SK-N-SH treated with all-trans-retinoic acid at 6 μM for 48 hours (cell line): ENCODE data around the gene TMEM116.
"Not testable (repeated sequence)": the region's sequence is repeated elsewhere in the genome, so short reads cannot be mapped to it uniquely, and the experiment has no call there.

Experiments used
- ATAC-seq: fragments of 200-7000 bp; cut with Tn5 transposase; 3 replicates; pipeline ENCODE4 v1.9.1; 2020; ENCODE audit warnings: mild to moderate bottlenecking, moderate library complexity
- ARNTL ChIP-seq: fragments of 450-650 bp; formaldehyde crosslinking; IDR thresholded peaks from 2 replicates; pipeline ENCODE4 v1.5.0; 2020; ENCODE audit warnings: low read depth, mild to moderate bottlenecking, moderate library complexity, borderline replicate concordance
- BACH2 ChIP-seq: fragments of 250-450 bp; sonication (Bioruptor Pico); IDR thresholded peaks from 2 replicates; pipeline ENCODE4 v1.9.0; 2021; ENCODE audit warnings: mild to moderate bottlenecking, borderline replicate concordance
- CREB5 ChIP-seq: fragments of 250-450 bp; sonication (Bioruptor Pico); IDR thresholded peaks from 2 replicates; pipeline ENCODE4 v1.5.1; 2020; ENCODE audit warnings: low read depth, mild to moderate bottlenecking, moderate library complexity
- CSDC2 ChIP-seq: fragments of 250-450 bp; sonication (Bioruptor Pico); IDR thresholded peaks from 2 replicates; pipeline ENCODE4 v1.5.0; 2020; ENCODE audit warnings: mild to moderate bottlenecking, moderate library complexity
- CSRNP3 ChIP-seq: fragments of 250-450 bp; sonication (Bioruptor Pico); IDR thresholded peaks from 2 replicates; pipeline ENCODE4 v1.5.1; 2021; ENCODE audit warnings: mild to moderate bottlenecking, moderate library complexity
- ESRRG ChIP-seq: fragments of 250-450 bp; sonication (Bioruptor Pico); IDR thresholded peaks from 2 replicates; pipeline ENCODE4 v1.6.1; 2021; ENCODE audit warnings: mild to moderate bottlenecking
- GLIS3 ChIP-seq: fragments of 250-450 bp; sonication (Bioruptor Pico); IDR thresholded peaks from 2 replicates; pipeline ENCODE4 v1.5.0; 2020; ENCODE audit warnings: mild to moderate bottlenecking, moderate library complexity
- ISL1 ChIP-seq: fragments of 250-450 bp; sonication (Bioruptor Pico); IDR thresholded peaks from 2 replicates; pipeline ENCODE4 v2.1.2; 2022; ENCODE audit warnings: mild to moderate bottlenecking, moderate library complexity
- OSR1 ChIP-seq: fragments of 250-450 bp; sonication (Bioruptor Pico); IDR thresholded peaks from 2 replicates; pipeline ENCODE4 v1.8.0; 2022; ENCODE audit warnings: moderate library complexity, mild to moderate bottlenecking, inconsistent platforms
- POU6F1 ChIP-seq: fragments of 250-450 bp; sonication (Bioruptor Pico); IDR thresholded peaks from 2 replicates; pipeline ENCODE4 v1.8.0; 2021; ENCODE audit warnings: low read depth, mild to moderate bottlenecking, moderate library complexity, borderline replicate concordance
- PPARA ChIP-seq: fragments of 250-450 bp; sonication (Bioruptor Pico); IDR thresholded peaks from 2 replicates; pipeline ENCODE4 v1.5.0; 2020; ENCODE audit warnings: mild to moderate bottlenecking, borderline replicate concordance
- RARB ChIP-seq: fragments of 250-450 bp; sonication (Bioruptor Pico); IDR thresholded peaks from 2 replicates; pipeline ENCODE4 v1.8.0; 2021; ENCODE audit warnings: mild to moderate bottlenecking, moderate library complexity
- SNAI2 ChIP-seq: fragments of 250-450 bp; sonication (Bioruptor Pico); IDR thresholded peaks from 2 replicates; pipeline ENCODE4 v1.5.0; 2020; ENCODE audit warnings: mild to moderate bottlenecking, moderate library complexity
- TCF4 ChIP-seq: fragments of 250-450 bp; sonication (Bioruptor Pico); IDR thresholded peaks from 2 replicates; pipeline ENCODE4 v1.8.0; 2021; ENCODE audit warnings: mild to moderate bottlenecking, moderate library complexity, borderline replicate concordance
- TOX ChIP-seq: fragments of 250-450 bp; sonication (Bioruptor Pico); IDR thresholded peaks from 2 replicates; pipeline ENCODE4 v1.8.0; 2021; ENCODE audit warnings: mild to moderate bottlenecking, moderate library complexity, borderline replicate concordance
- TSHZ2 ChIP-seq: fragments of 250-450 bp; sonication (Bioruptor Pico); IDR thresholded peaks from 2 replicates; pipeline ENCODE4 v1.5.0; 2020; ENCODE audit warnings: mild to moderate bottlenecking, moderate library complexity
- ZC3H10 ChIP-seq: fragments of 250-450 bp; sonication (Bioruptor Pico); IDR thresholded peaks from 2 replicates; pipeline ENCODE4 v1.5.1; 2021; ENCODE audit warnings: mild to moderate bottlenecking, moderate library complexity
- ZFP3 ChIP-seq: fragments of 250-450 bp; sonication (Bioruptor Pico); IDR thresholded peaks from 2 replicates; pipeline ENCODE4 v1.5.0; 2020; ENCODE audit warnings: mild to moderate bottlenecking, moderate library complexity
- ZFP30 ChIP-seq: fragments of 450-650 bp; formaldehyde crosslinking; IDR thresholded peaks from 2 replicates; pipeline ENCODE4 v1.5.0; 2022; ENCODE audit warnings: mild to moderate bottlenecking, moderate library complexity
- ZNF565 ChIP-seq: fragments of 450-650 bp; formaldehyde crosslinking; conservative IDR thresholded peaks from 2 replicates; pipeline ENCODE4 v1.5.0; 2020; ENCODE audit warnings: low read depth, mild to moderate bottlenecking, moderate library complexity
- ZNF70 ChIP-seq: fragments of 450-650 bp; formaldehyde crosslinking; IDR thresholded peaks from 2 replicates; pipeline ENCODE4 v1.5.0; 2020; ENCODE audit warnings: mild to moderate bottlenecking, moderate library complexity
- ZNF8 ChIP-seq: fragments of 450-650 bp; formaldehyde crosslinking; IDR thresholded peaks from 2 replicates; pipeline ENCODE4 v1.5.0; 2020; ENCODE audit warnings: mild to moderate bottlenecking, moderate library complexity

TMEM116 gene

GRCh38 chr12:112001576-112001975 lies 11.4 kb downstream of the TMEM116 start:
- TF ChIP-seq ISL1 (peak; percentile 41), CSDC2 (CRISPR knock-in tag) (no peak), ESRRG (no peak), ZC3H10 (CRISPR knock-in tag) (no peak), TOX (CRISPR knock-in tag) (no peak), ZFP30 (no peak), ZNF8 (CRISPR knock-in tag) (no peak)
- no peak for ATAC-seq

GRCh38 chr12:112000820-112001219 lies 12.1 kb downstream of the TMEM116 start:
- TF ChIP-seq ZNF70 (CRISPR knock-in tag) = no peak
- no peak for TF ChIP-seq ZNF565 (CRISPR knock-in tag)
- TF ChIP-seq ISL1 = no peak
- no peak for TF ChIP-seq OSR1
- TF ChIP-seq POU6F1 = no peak
- TF ChIP-seq TCF4 (CRISPR knock-in tag) = no peak
- TF ChIP-seq TOX (CRISPR knock-in tag) = no peak
- TF ChIP-seq GLIS3 (CRISPR knock-in tag) = no peak
- TF ChIP-seq CSDC2 (CRISPR knock-in tag) = no peak
- TF ChIP-seq CSRNP3 (CRISPR knock-in tag) = no peak
- TF ChIP-seq ZC3H10 (CRISPR knock-in tag) = no peak
- no peak for ATAC-seq

- not testable (repeated sequence) for ATAC-seq
Observed at GRCh38 chr12:111999129-111999528, 13.8 kb downstream of the TMEM116 start.

GRCh38 chr12:111998015-111998414 lies 14.9 kb downstream of the TMEM116 start:
- TF ChIP-seq CREB5 (CRISPR knock-in tag) = no peak
- TF ChIP-seq ZFP3 = no peak
- no peak for TF ChIP-seq CSDC2 (CRISPR knock-in tag)
- no peak for TF ChIP-seq ESRRG
- no peak for TF ChIP-seq ZNF70 (CRISPR knock-in tag)
- no peak for TF ChIP-seq ZNF565 (CRISPR knock-in tag)
- no peak for TF ChIP-seq BACH2 (CRISPR knock-in tag)
- TF ChIP-seq PPARA (CRISPR knock-in tag) = no peak
- TF ChIP-seq ZNF8 (CRISPR knock-in tag) = no peak
- TF ChIP-seq CSRNP3 (CRISPR knock-in tag) = no peak
- no peak for TF ChIP-seq TOX (CRISPR knock-in tag)
- TF ChIP-seq TCF4 (CRISPR knock-in tag) = no peak
- no peak for TF ChIP-seq GLIS3 (CRISPR knock-in tag)
- no peak for TF ChIP-seq RARB (CRISPR knock-in tag)
- no peak for TF ChIP-seq SNAI2 (CRISPR knock-in tag)
- no peak for TF ChIP-seq ZC3H10 (CRISPR knock-in tag)
- TF ChIP-seq ARNTL (CRISPR knock-in tag) = no peak
- ATAC-seq = no peak

- no peak for ATAC-seq
- TF ChIP-seq TSHZ2 (CRISPR knock-in tag) = no peak
- no peak for TF ChIP-seq POU6F1
- no peak for TF ChIP-seq RARB (CRISPR knock-in tag)
- TF ChIP-seq ARNTL (CRISPR knock-in tag) = no peak
- no peak for TF ChIP-seq CREB5 (CRISPR knock-in tag)
- no peak for TF ChIP-seq ZNF70 (CRISPR knock-in tag)
- no peak for TF ChIP-seq TCF4 (CRISPR knock-in tag)
- TF ChIP-seq TOX (CRISPR knock-in tag) = no peak
- TF ChIP-seq BACH2 (CRISPR knock-in tag) = no peak
Observed at GRCh38 chr12:111997300-111997699, 15.7 kb downstream of the TMEM116 start.
